Neuronal stem cell (in vitro differentiated cells): ENCODE results near the gene CXXC1.
A peak's percentile ranks its signal among the peaks of the same experiment; 100 is the strongest.

Experiments
- DNase-seq: peaks from one replicate; pipeline ENCODE4 v3.0.0-alpha.2; 2013; ENCODE audit warnings: low spot score
- H2AFZ ChIP-seq: one replicate; pipeline ENCODE4 v1.6.1; 2013; ENCODE audit warnings: mild to moderate bottlenecking, low read length, inconsistent platforms
- H2AK5ac ChIP-seq: 2 replicates; pipeline ENCODE4 v1.6.1; 2013; ENCODE audit warnings: low read depth, mild to moderate bottlenecking, inconsistent platforms, low read length, moderate library complexity, mixed read lengths
- H2BK120ac ChIP-seq: 2 replicates; pipeline ENCODE4 v1.6.1; 2013; ENCODE audit warnings: low read depth, mild to moderate bottlenecking, inconsistent platforms, low read length, moderate library complexity, mixed read lengths
- H2BK12ac ChIP-seq: one replicate; pipeline ENCODE4 v1.6.1; 2013; ENCODE audit warnings: low read length, inconsistent platforms
- H2BK15ac ChIP-seq: 2 replicates; pipeline ENCODE4 v1.6.1; 2013; ENCODE audit warnings: mild to moderate bottlenecking, low read length, inconsistent platforms, mixed read lengths
- H2BK5ac ChIP-seq: one replicate; pipeline ENCODE4 v1.6.1; 2013; ENCODE audit warnings: inconsistent platforms, mild to moderate bottlenecking, low read length, moderate library complexity
- H3K14ac ChIP-seq: one replicate; pipeline ENCODE4 v1.6.1; 2013; ENCODE audit warnings: low read length, inconsistent platforms
- H3K18ac ChIP-seq: 2 replicates; pipeline ENCODE4 v1.6.1; 2013; ENCODE audit warnings: low read length, inconsistent platforms
- H3K23ac ChIP-seq: 2 replicates; pipeline ENCODE4 v1.6.1; 2013; ENCODE audit warnings: low read depth, mild to moderate bottlenecking, mixed read lengths, low read length, inconsistent platforms; ENCODE audit not compliant: poor library complexity
- H3K27ac ChIP-seq: replicated peaks from 3 replicates; pipeline ENCODE4 v1.5.1; 2013; ENCODE audit warnings: low read length, inconsistent platforms
- H3K27me3 ChIP-seq, 3 experiments: 2 replicates each; pipeline ENCODE4 v1.6.1; 2013; ENCODE audit warnings: low read length in 3 of 3, mild to moderate bottlenecking in 2 of 3, inconsistent platforms in 1 of 3, low read depth in 1 of 3, mixed read lengths in 1 of 3, moderate library complexity in 1 of 3; ENCODE audit not compliant: control insufficient read depth in 3 of 3, insufficient read depth in 3 of 3
- H3K36me3 ChIP-seq, 2 donors: replicated peaks in 1 of 2; 2 replicates each; pipeline ENCODE4 v1.6.1; 2013; ENCODE audit warnings: low read length in 2 of 2; ENCODE audit not compliant: control insufficient read depth in 2 of 2, insufficient read depth in 2 of 2
- H3K4ac ChIP-seq: 2 replicates; pipeline ENCODE4 v1.6.1; 2013; ENCODE audit warnings: inconsistent platforms, mild to moderate bottlenecking, low read length, moderate library complexity
- H3K4me1 ChIP-seq, 2 donors: 1 replicate in 1 of 2; 2 replicates in 1 of 2; pipeline ENCODE4 v1.6.1; 2013; ENCODE audit warnings: low read length in 2 of 2, low read depth in 1 of 2; ENCODE audit not compliant: control insufficient read depth in 2 of 2, insufficient read depth in 1 of 2
- H3K4me2 ChIP-seq: one replicate; pipeline ENCODE4 v1.6.1; 2013; ENCODE audit warnings: mild to moderate bottlenecking, low read length, inconsistent platforms; ENCODE audit not compliant: insufficient read depth, poor library complexity, severe bottlenecking
- H3K4me3 ChIP-seq, 2 donors: 2 replicates each; pipeline ENCODE4 v1.5.1; 2013; ENCODE audit warnings: low read length in 2 of 2, mild to moderate bottlenecking in 2 of 2, inconsistent platforms in 1 of 2, moderate library complexity in 1 of 2
- H3K79me1 ChIP-seq: one replicate; pipeline ENCODE4 v1.6.1; 2013; ENCODE audit warnings: low read depth, mild to moderate bottlenecking, inconsistent platforms, low read length, moderate library complexity
- H3K9ac ChIP-seq: one replicate; pipeline ENCODE4 v1.6.1; 2013; ENCODE audit warnings: mild to moderate bottlenecking, low read depth, low read length, inconsistent platforms; ENCODE audit not compliant: poor library complexity
- H3K9me3 ChIP-seq, 2 donors: replicated peaks in 1 of 2; 2 replicates each; pipeline versions ENCODE3 to v1.6.1; 2013; ENCODE audit warnings: low read length in 2 of 2, mild to moderate bottlenecking in 2 of 2, inconsistent platforms in 1 of 2, low read depth in 1 of 2, mixed read lengths in 1 of 2, moderate library complexity in 1 of 2; ENCODE audit not compliant: control insufficient read depth in 2 of 2, insufficient read depth in 1 of 2
- H4K8ac ChIP-seq: one replicate; pipeline ENCODE4 v1.6.1; 2013; ENCODE audit warnings: low read depth, mild to moderate bottlenecking, inconsistent platforms, low read length, moderate library complexity
- H4K91ac ChIP-seq: one replicate; pipeline ENCODE4 v1.6.1; 2013; ENCODE audit warnings: low read length, low read depth, mild to moderate bottlenecking, inconsistent platforms; ENCODE audit not compliant: poor library complexity
- WGBS, 2 donors: extraction: QIAGEN DNeasy Blood & Tissue Kit; methylation state at CpG; one replicate each; pipeline ENCODE4 v1.1.7; 2013; ENCODE audit warnings: missing lambda C conversion rate in 2 of 2, mixed read lengths in 1 of 2; ENCODE audit not compliant: insufficient read length in 2 of 2, insufficient replicate concordance in 1 of 2; ENCODE audit errors: extremely low coverage in 2 of 2; 5-methylcytosine and 5-hydroxymethylcytosine counted together

The CXXC1 gene

GRCh38 chr18:50277942-50278341 lies 9.6 kb downstream of the CXXC1 start:
- H3K4me1 ChIP-seq = peaks cover 0 to 11% of the 10 kb centered on the region in 2 donors
- no peak overlapping the region for H2BK5ac ChIP-seq
- H3K18ac ChIP-seq = no peak overlapping the region
- no peak overlapping the region for H3K23ac ChIP-seq
- no peak overlapping the region for H3K4me3 ChIP-seq
- no peak overlapping the region for H4K8ac ChIP-seq
- H2BK15ac ChIP-seq = no peak overlapping the region
- H3K36me3 ChIP-seq = peaks cover 54 to 83% of the 10 kb centered on the region in 2 donors
- no peak overlapping the region for H2BK120ac ChIP-seq
- no peak overlapping the region for H2BK12ac ChIP-seq
- H3K14ac ChIP-seq = no peak overlapping the region
- H3K79me1 ChIP-seq = peaks cover 21% of the 10 kb centered on the region
- no peak overlapping the region for H4K91ac ChIP-seq
- H3K27ac ChIP-seq = no peak overlapping the region
- H3K9ac ChIP-seq = no peak overlapping the region
- no peak overlapping the region for H2AK5ac ChIP-seq
- peaks cover 0 to 6% of the 10 kb centered on the region in 2 donors for H3K9me3 ChIP-seq
- no CpG with 5 or more reads among the region's 6 CpGs for WGBS, 2 donors
- no peak for DNase-seq
- no peak overlapping the region for H2AFZ ChIP-seq
- no peak overlapping the region for H3K4ac ChIP-seq
- no peaks in the 10 kb centered on the region for H3K27me3 ChIP-seq
- H3K4me2 ChIP-seq = no peak overlapping the region

GRCh38 chr18:50276452-50276851 lies 11.0 kb downstream of the CXXC1 start:
- Histone ChIP-seq H3K23ac (no peak overlapping the region), H2BK15ac (no peak overlapping the region), H3K4me3 (no peak overlapping the region), H2AFZ (no peak overlapping the region), H3K79me1 (peaks cover 17% of the 10 kb centered on the region), H2BK120ac (no peak overlapping the region), H2BK12ac (no peak overlapping the region), H3K4ac (no peak overlapping the region), H3K27me3 (no peaks in the 10 kb centered on the region), H2AK5ac (no peak overlapping the region), H3K14ac (no peak overlapping the region), H2BK5ac (no peak overlapping the region), H4K8ac (no peak overlapping the region), H3K9ac (no peak overlapping the region), H3K4me2 (no peak overlapping the region), H4K91ac (no peak overlapping the region), H3K36me3 (peaks cover 56 to 87% of the 10 kb centered on the region in 2 donors), H3K18ac (no peak overlapping the region), H3K27ac (no peak overlapping the region), H3K4me1 (peaks cover 0 to 8% of the 10 kb centered on the region in 2 donors), H3K9me3 (peaks cover 0 to 6% of the 10 kb centered on the region in 2 donors)
- no CpG with 5 or more reads among the region's 4 CpGs for WGBS, 2 donors
- DNase-seq = no peak

- no peak overlapping the region for H4K91ac ChIP-seq
- no peak overlapping the region for H2BK15ac ChIP-seq
- H2AFZ ChIP-seq = no peak overlapping the region
- no peaks in the 10 kb centered on the region for H3K27me3 ChIP-seq
- peak overlapping the region; percentile 54 for H3K9ac ChIP-seq
- peaks cover 59 to 96% of the 10 kb centered on the region in 2 donors for H3K36me3 ChIP-seq
- H3K4me3 ChIP-seq = no peak overlapping the region
- no peak for DNase-seq
- H3K23ac ChIP-seq = no peak overlapping the region
- no peak overlapping the region for H3K4ac ChIP-seq
- no peak overlapping the region for H3K27ac ChIP-seq
- peaks cover 0 to 5% of the 10 kb centered on the region in 2 donors for H3K4me1 ChIP-seq
- peak overlapping the region; percentile 68 for H2BK5ac ChIP-seq
- peak overlapping the region; percentile 26 for H4K8ac ChIP-seq
- H3K14ac ChIP-seq = no peak overlapping the region
- no peak overlapping the region for H3K4me2 ChIP-seq
- peaks cover 13% of the 10 kb centered on the region for H3K79me1 ChIP-seq
- H2AK5ac ChIP-seq = no peak overlapping the region
- no peak overlapping the region for H2BK12ac ChIP-seq
- H3K9me3 ChIP-seq = peaks cover 0 to 6% of the 10 kb centered on the region in 2 donors
- H3K18ac ChIP-seq = no peak overlapping the region
- H2BK120ac ChIP-seq = no peak overlapping the region
- no CpG with 5 or more reads among the region's 19 CpGs for WGBS, 2 donors
Measured at GRCh38 chr18:50275503-50276036, 11.9 kb downstream of the CXXC1 start.

- Histone ChIP-seq H3K36me3 (peaks cover 65 to 100% of the 10 kb centered on the region in 2 donors), H3K4me2 (no peak overlapping the region), H2BK12ac (no peak overlapping the region), H3K4me1 (no peaks in the 10 kb centered on the region), H3K79me1 (peaks cover 10% of the 10 kb centered on the region), H3K14ac (no peak overlapping the region), H3K4ac (no peak overlapping the region), H3K27me3 (no peaks in the 10 kb centered on the region), H2AFZ (no peak overlapping the region), H2BK120ac (no peak overlapping the region), H3K4me3 (no peak overlapping the region), H3K23ac (peak overlapping the region; percentile 66), H2AK5ac (no peak overlapping the region), H3K27ac (no peak overlapping the region), H3K9me3 (peaks cover 0 to 6% of the 10 kb centered on the region in 2 donors), H4K8ac (no peak overlapping the region), H3K18ac (no peak overlapping the region), H2BK15ac (no peak overlapping the region), H4K91ac (no peak overlapping the region), H3K9ac (peak overlapping the region; percentile 30), H2BK5ac (no peak overlapping the region)
- no peak for DNase-seq
- no CpG with 5 or more reads among the region's 10 CpGs for WGBS, 2 donors
Measured at GRCh38 chr18:50274941-50275340, 12.6 kb downstream of the CXXC1 start.
